ENCODE data around the gene TOMM22. TPM values are rescaled to one million over a fixed set of nuclear protein-coding genes. Genes with fewer than 3 reads are reported as not detected.
"Not testable (repeated sequence)": the region's sequence is repeated elsewhere in the genome, so short reads cannot be mapped to it uniquely, and the experiment has no call there.

The TOMM22 gene
- total RNA-seq: 100 to 1,000 TPM in 1 of 2 donors, 10 to 100 TPM in 1; 97.1 to 149 TPM

GRCh38 chr22:38681582-38682335 is at the start of gene TOMM22:
TOMM22 (plus strand) TSS chr22:38681957; CDS start chr22:38681979, 22 bp downstream.
- intact Hi-C loops (cut with DNase I): no loop called here
- Histone ChIP-seq H3K9me3 (no peaks in the 10 kb centered on the region), H3K9ac (ENCODE audit: low read depth in 2 of 2, low read length in 2 of 2) (peak within 1 kb of the TSS; percentile 73 to 91), H3K4me3 (peak within 1 kb of the TSS; percentile 85), H3K4me1 (no peaks in the 10 kb centered on the region), H3K36me3 (peaks cover 10% of the 10 kb centered on the region), H3K27ac (peak within 1 kb of the TSS; percentile 59), H3K27me3 (no peaks in the 10 kb centered on the region)
- DNase-seq: peak; percentile 91
- TF ChIP-seq CTCF (IDR thresholded peaks at IDR 0.05): peak; percentile 38

DNA sequence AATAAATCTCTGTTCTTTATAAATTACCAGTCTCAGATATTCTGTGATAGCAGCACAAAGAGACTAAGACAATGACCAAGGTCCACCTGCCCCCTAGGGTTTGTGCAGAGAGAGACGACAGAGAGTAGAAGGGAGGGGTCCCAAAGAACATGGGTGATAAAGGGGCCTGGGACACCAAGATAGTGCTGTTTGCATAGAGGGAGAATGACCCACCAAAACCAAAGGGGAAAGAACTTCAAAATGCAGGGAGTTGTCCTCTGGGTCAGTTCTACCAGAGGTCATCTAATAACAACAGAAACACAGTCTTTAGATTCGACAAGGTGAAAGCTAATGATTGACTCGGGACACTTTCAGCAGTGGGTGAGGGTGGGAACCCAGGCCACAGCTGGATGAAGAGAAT is 49.2 kb upstream of the TOMM22 start:
- H3K9me3 ChIP-seq: no peaks in the 10 kb centered on the region
- intact Hi-C loops (cut with DNase I): no loop called here
- H3K27ac ChIP-seq: no peak overlapping the region
- no peaks in the 10 kb centered on the region for H3K27me3 ChIP-seq
- no peak for TF ChIP-seq CTCF (IDR thresholded peaks at IDR 0.05)
- no peaks in the 10 kb centered on the region for H3K36me3 ChIP-seq
- H3K4me1 ChIP-seq: no peaks in the 10 kb centered on the region
- no peak overlapping the region for H3K4me3 ChIP-seq
- H3K9ac ChIP-seq (ENCODE audit: low read depth in 2 of 2, low read length in 2 of 2): no peak overlapping the region
- DNase-seq: no peak

- Histone ChIP-seq H3K27me3 (no peaks in the 10 kb centered on the region), H3K9me3 (no peaks in the 10 kb centered on the region), H3K4me1 (no peaks in the 10 kb centered on the region), H3K36me3 (no peaks in the 10 kb centered on the region), H3K4me3 (no peak overlapping the region), H3K27ac (no peak overlapping the region), H3K9ac (ENCODE audit: low read depth in 2 of 2, low read length in 2 of 2) (no peak overlapping the region)
- intact Hi-C loops (cut with DNase I): no loop called here
- DNase-seq: no peak
- TF ChIP-seq CTCF (IDR thresholded peaks at IDR 0.05): no peak
These were observed 43.5 kb upstream of the TOMM22 start for GRCh38 chr22:38638216-38638615.

DNA sequence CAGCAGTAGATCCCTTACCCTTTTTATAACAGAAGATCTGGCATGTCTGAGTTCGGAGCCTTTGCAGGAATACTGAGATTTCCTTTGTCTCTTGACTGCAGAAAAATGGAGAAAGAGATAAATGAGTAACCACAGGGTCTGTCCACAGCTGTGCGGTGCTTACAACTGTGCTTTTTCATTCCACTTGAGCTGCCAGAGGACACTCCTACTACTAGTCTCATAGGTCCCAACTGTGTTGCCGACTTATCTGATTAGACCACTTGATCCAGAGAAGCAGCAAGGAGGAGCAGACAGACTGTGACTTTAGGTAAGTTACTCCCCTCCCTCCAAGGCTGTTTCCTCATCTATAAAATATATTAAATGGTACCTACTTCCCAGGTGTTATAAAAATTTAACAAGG is 43.0 kb upstream of the TOMM22 start:
- intact Hi-C loops (cut with DNase I): no loop called here
- Histone ChIP-seq H3K27me3 (no peaks in the 10 kb centered on the region), H3K4me1 (no peaks in the 10 kb centered on the region), H3K27ac (no peak overlapping the region), H3K9me3 (no peaks in the 10 kb centered on the region), H3K4me3 (no peak overlapping the region), H3K9ac (ENCODE audit: low read depth in 2 of 2, low read length in 2 of 2) (no peak overlapping the region), H3K36me3 (no peaks in the 10 kb centered on the region)
- TF ChIP-seq CTCF (IDR thresholded peaks at IDR 0.05): no peak
- DNase-seq: no peak

GRCh38 chr22:38641476-38642040 is 40.2 kb upstream of the TOMM22 start:
- no peaks in the 10 kb centered on the region for H3K27me3 ChIP-seq
- H3K9ac ChIP-seq (ENCODE audit: low read depth in 2 of 2, low read length in 2 of 2): no peak overlapping the region
- intact Hi-C loops (cut with DNase I): no loop called here
- no peaks in the 10 kb centered on the region for H3K9me3 ChIP-seq
- no peak for TF ChIP-seq CTCF (IDR thresholded peaks at IDR 0.05)
- H3K4me3 ChIP-seq: no peak overlapping the region
- no peaks in the 10 kb centered on the region for H3K4me1 ChIP-seq
- no peak for DNase-seq
- no peaks in the 10 kb centered on the region for H3K36me3 ChIP-seq
- H3K27ac ChIP-seq: no peak overlapping the region

GRCh38 chr22:38644245-38644644 is 37.5 kb upstream of the TOMM22 start:
- intact Hi-C loops (cut with DNase I): not testable (repeated sequence)

More at GRCh38 chr22:38644245-38644644, 37.5 kb upstream of the TOMM22 start:
- not testable (repeated sequence) for H3K36me3 ChIP-seq; H3K9ac ChIP-seq (ENCODE audit: low read depth in 2 of 2, low read length in 2 of 2); H3K27ac ChIP-seq; H3K9me3 ChIP-seq; H3K27me3 ChIP-seq; H3K4me3 ChIP-seq; H3K4me1 ChIP-seq; DNase-seq
